OCI-LY1 (cell line): ENCODE data around the gene KLF15.

Experiments used
- H2AFZ ChIP-seq: fragments of 200-600 bp; sonication (generic), shearing (Covaris generic); 2 replicates; pipeline ENCODE4 v1.6.0; 2014; ENCODE audit warnings: antibody characterized with exemption, mild to moderate bottlenecking, low read length
- H3F3A ChIP-seq: fragments of 200-600 bp; sonication (generic), shearing (Covaris generic); 2 replicates; pipeline ENCODE4 v1.6.0; 2014; ENCODE audit warnings: mild to moderate bottlenecking, antibody characterized with exemption, low read length, moderate library complexity; ENCODE audit not compliant: insufficient read depth
- H3K27ac ChIP-seq: fragments of 200-600 bp; sonication (generic); 2 replicates; pipeline ENCODE4 v1.5.1; 2014; ENCODE audit warnings: low read length, mixed run types, mild to moderate bottlenecking, low read depth; ENCODE audit not compliant: poor library complexity, severe bottlenecking
- H3K27me3 ChIP-seq: fragments of 200-600 bp; sonication (generic); 2 replicates; pipeline ENCODE4 v1.6.0; 2014; ENCODE audit warnings: antibody characterized with exemption, mild to moderate bottlenecking, low read length, moderate library complexity; ENCODE audit not compliant: insufficient read depth
- H3K36me3 ChIP-seq: fragments of 200-600 bp; sonication (generic); 2 replicates; pipeline ENCODE4 v1.6.1; 2014; ENCODE audit warnings: mild to moderate bottlenecking, antibody characterized with exemption, low read length, moderate library complexity, mixed read lengths; ENCODE audit not compliant: insufficient read depth
- H3K4me1 ChIP-seq: fragments of 200-600 bp; sonication (generic); 2 replicates; pipeline ENCODE4 v1.5.1; 2014; ENCODE audit warnings: mild to moderate bottlenecking, low read length, moderate library complexity; ENCODE audit not compliant: insufficient read depth, severe bottlenecking
- H3K4me2 ChIP-seq: fragments of 200-600 bp; sonication (generic), shearing (Covaris generic); 2 replicates; pipeline ENCODE4 v1.6.1; 2014; ENCODE audit warnings: low read length
- H3K4me3 ChIP-seq: fragments of 200-600 bp; sonication (generic); 2 replicates; pipeline ENCODE4 v1.5.1; 2014; ENCODE audit warnings: low read length, low read depth, mild to moderate bottlenecking, mixed read lengths; ENCODE audit not compliant: poor library complexity, severe bottlenecking
- H3K79me2 ChIP-seq: fragments of 200-600 bp; shearing (Covaris generic); 2 replicates; pipeline ENCODE4 v1.6.1; 2016; ENCODE audit warnings: mixed run types, low read length, mixed read lengths; ENCODE audit not compliant: insufficient read depth
- H3K9ac ChIP-seq: fragments of 200-600 bp; sonication (generic), shearing (Covaris generic); 2 replicates; pipeline ENCODE4 v1.6.1; 2014; ENCODE audit warnings: mild to moderate bottlenecking, low read length, mixed read lengths
- H3K9me2 ChIP-seq: fragments of 200-600 bp; sonication (generic), shearing (Covaris generic); 2 replicates; pipeline ENCODE4 v1.6.1; 2014; ENCODE audit warnings: low read depth, mild to moderate bottlenecking, low read length, mixed read lengths
- H3K9me3 ChIP-seq: fragments of 200-600 bp; shearing (Covaris generic); 2 replicates; pipeline ENCODE4 v1.6.1; 2014; ENCODE audit warnings: low read length, mixed read lengths
- H4K20me1 ChIP-seq: fragments of 200-600 bp; sonication (generic), shearing (Covaris generic); 2 replicates; pipeline ENCODE4 v1.6.0; 2016; ENCODE audit warnings: mild to moderate bottlenecking, low read length; ENCODE audit not compliant: insufficient read depth
- EZH2 ChIP-seq: fragments of 200-600 bp; sonication (generic), shearing (Covaris generic); IDR thresholded peaks from 2 replicates; pipeline ENCODE4 v1.8.0; 2017; ENCODE audit warnings: borderline replicate concordance, mixed run types, mild to moderate bottlenecking, antibody characterized with exemption, low read length, moderate library complexity, mixed read lengths
- TF ChIP-seq, protein P1 (sequence below): fragments of 200-600 bp; sonication (generic), shearing (Covaris generic); IDR thresholded peaks from 2 replicates; pipeline ENCODE4 v1.5.1; 2017; ENCODE audit warnings: mild to moderate bottlenecking, antibody characterized with exemption, low read length, moderate library complexity, mixed read lengths

Gene KLF15

DNA sequence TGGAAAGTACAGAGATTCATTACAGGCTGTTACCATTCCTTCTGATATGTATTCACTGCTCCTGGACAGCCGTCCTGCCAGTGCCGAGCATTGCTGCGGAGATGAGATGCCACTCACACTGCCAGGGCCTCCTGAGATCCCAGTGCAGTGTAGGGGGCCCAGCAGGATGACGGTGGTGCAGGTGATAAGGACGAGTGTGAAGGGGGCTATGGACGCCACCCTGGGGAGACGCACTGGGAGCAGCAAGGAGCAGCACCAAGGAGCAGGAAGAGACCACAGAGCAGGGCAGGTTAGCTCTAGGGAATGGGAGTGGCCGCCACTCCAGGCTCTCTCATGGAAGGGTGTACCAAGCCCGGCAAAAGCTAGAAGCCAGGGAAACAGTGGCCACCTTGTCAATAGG, 4.0 kb upstream of the KLF15 start:
- Histone ChIP-seq H3K4me1 (peaks cover 11% of the 10 kb centered on the region), H3K9ac (no peak overlapping the region), H3F3A (no peaks in the 10 kb centered on the region), H3K36me3 (no peaks in the 10 kb centered on the region), H3K27me3 (no peaks in the 10 kb centered on the region), H3K27ac (no peak overlapping the region), H3K4me3 (no peak overlapping the region), H3K4me2 (no peak overlapping the region), H3K9me3 (no peaks in the 10 kb centered on the region), H2AFZ (no peak overlapping the region), H3K79me2 (no peaks in the 10 kb centered on the region), H4K20me1 (no peaks in the 10 kb centered on the region), H3K9me2 (no peaks in the 10 kb centered on the region)
- no peak for TF ChIP-seq EZH2
- TF ChIP-seq, protein P1, sequence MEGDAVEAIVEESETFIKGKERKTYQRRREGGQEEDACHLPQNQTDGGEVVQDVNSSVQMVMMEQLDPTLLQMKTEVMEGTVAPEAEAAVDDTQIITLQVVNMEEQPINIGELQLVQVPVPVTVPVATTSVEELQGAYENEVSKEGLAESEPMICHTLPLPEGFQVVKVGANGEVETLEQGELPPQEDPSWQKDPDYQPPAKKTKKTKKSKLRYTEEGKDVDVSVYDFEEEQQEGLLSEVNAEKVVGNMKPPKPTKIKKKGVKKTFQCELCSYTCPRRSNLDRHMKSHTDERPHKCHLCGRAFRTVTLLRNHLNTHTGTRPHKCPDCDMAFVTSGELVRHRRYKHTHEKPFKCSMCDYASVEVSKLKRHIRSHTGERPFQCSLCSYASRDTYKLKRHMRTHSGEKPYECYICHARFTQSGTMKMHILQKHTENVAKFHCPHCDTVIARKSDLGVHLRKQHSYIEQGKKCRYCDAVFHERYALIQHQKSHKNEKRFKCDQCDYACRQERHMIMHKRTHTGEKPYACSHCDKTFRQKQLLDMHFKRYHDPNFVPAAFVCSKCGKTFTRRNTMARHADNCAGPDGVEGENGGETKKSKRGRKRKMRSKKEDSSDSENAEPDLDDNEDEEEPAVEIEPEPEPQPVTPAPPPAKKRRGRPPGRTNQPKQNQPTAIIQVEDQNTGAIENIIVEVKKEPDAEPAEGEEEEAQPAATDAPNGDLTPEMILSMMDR, result no peak

DNA sequence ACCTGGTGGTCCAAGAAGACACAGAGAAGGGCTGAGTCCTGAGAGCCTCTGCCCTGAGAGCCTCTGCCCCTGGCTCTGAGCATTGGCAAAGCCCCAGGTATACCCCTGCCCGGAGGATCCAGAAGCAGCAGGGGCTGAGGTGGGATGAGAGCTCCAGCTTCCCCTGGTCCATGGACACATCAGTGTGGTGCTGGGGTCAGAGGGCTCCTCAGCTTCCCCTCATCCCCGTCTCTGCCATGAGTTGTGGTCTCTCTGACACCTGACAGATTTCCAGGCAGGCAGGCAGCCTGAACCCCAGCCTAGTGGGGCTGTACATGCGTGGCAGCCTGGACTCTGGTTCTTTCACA, 3.5 kb upstream of the KLF15 start:
- peaks cover 12% of the 10 kb centered on the region for H3K4me1 ChIP-seq
- no peaks in the 10 kb centered on the region for H3K27me3 ChIP-seq
- H3K27ac ChIP-seq, result no peak overlapping the region
- no peaks in the 10 kb centered on the region for H4K20me1 ChIP-seq
- H3K4me2 ChIP-seq, result no peak overlapping the region
- no peaks in the 10 kb centered on the region for H3K79me2 ChIP-seq
- no peak overlapping the region for H3K4me3 ChIP-seq
- no peak overlapping the region for H3K9ac ChIP-seq
- H2AFZ ChIP-seq, result no peak overlapping the region
- no peaks in the 10 kb centered on the region for H3F3A ChIP-seq
- no peaks in the 10 kb centered on the region for H3K9me2 ChIP-seq
- H3K9me3 ChIP-seq, result no peaks in the 10 kb centered on the region
- H3K36me3 ChIP-seq, result no peaks in the 10 kb centered on the region
- TF ChIP-seq, protein P1, result no peak
- TF ChIP-seq EZH2, result no peak

GRCh38 chr3:126360046-126360713, 3.0 kb upstream of the KLF15 start:
- no peak overlapping the region for H3K27ac ChIP-seq
- no peak for TF ChIP-seq EZH2
- TF ChIP-seq, protein P1, result no peak
- no peaks in the 10 kb centered on the region for H3F3A ChIP-seq
- H3K27me3 ChIP-seq, result no peaks in the 10 kb centered on the region
- H3K9me3 ChIP-seq, result no peaks in the 10 kb centered on the region
- H3K9ac ChIP-seq, result no peak overlapping the region
- H3K4me1 ChIP-seq, result peaks cover 12% of the 10 kb centered on the region
- no peak overlapping the region for H3K4me3 ChIP-seq
- no peak overlapping the region for H3K4me2 ChIP-seq
- no peak overlapping the region for H2AFZ ChIP-seq
- no peaks in the 10 kb centered on the region for H3K9me2 ChIP-seq
- H3K79me2 ChIP-seq, result no peaks in the 10 kb centered on the region
- H4K20me1 ChIP-seq, result no peaks in the 10 kb centered on the region
- no peaks in the 10 kb centered on the region for H3K36me3 ChIP-seq
